NCI-H128 (cell line): ENCODE results near the gene RPS6KA3.

Source experiments
- DNase-seq: peaks from one replicate; lab custom pipeline; 2025; ENCODE audit not compliant: unreplicated experiment; lab: John Stamatoyannopoulos, UW

Gene RPS6KA3

DNA sequence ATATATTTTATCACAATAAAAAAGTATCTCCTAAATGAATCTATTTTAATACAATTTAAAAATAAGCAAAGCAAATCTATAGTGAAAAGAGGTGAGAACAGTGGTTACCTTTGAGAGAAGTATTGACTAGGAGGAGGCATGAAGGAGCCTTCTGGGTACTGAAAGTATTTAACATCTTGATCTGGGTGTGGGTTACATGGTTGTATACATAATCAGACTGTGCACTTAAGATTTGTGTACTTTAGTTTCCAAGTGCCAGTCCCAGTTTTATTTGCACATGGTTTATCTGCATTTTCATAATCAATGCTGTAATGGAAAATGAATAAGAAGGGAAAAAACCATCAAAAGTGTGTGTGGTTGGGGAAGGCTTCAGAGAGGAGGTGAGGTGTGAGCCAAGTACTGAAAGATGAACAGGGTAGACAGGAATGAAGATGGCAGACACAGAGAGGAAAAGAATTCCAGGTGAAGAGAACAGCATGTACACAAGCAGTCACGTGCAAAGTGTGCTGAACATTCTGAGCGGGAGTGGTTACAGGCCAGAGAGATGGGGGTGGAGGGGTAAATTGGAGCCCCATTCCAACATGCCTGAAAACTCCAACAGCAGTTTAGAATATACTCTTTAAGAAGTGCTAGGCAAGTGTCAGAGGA, 164.7 kb downstream of the RPS6KA3 start:
- DNase-seq: no peak
